Astrocyte of the spinal cord (primary cell): Measurements from ENCODE around the gene OR56A1.

Experiments used
- DNase-seq: peaks from one replicate; pipeline ENCODE4 v3.0.0; 2011; ENCODE audit warnings: low read depth, low spot score
- H3K4me3 ChIP-seq: 2 replicates; pipeline ENCODE4 v1.5.1; 2011; ENCODE audit warnings: low read depth, mild to moderate bottlenecking, low read length, moderate library complexity
- CTCF ChIP-seq: IDR thresholded peaks from 2 replicates; pipeline ENCODE4 v1.5.1; 2012; ENCODE audit warnings: low read depth, mild to moderate bottlenecking, low read length, inconsistent platforms
- in situ Hi-C: cut with HindIII; loops from 2 replicates; pipeline ENCODE4 v1.10.0; 2017; ENCODE audit warnings: low sequenced_read_pairs

Gene OR56A1

GRCh38 chr11:5994791-5995190 lies 35.8 kb downstream of the OR56A1 start:
- in situ Hi-C loops, result no loop called here
- no peak for TF ChIP-seq CTCF
- no peak overlapping the region for H3K4me3 ChIP-seq
- DNase-seq, result no peak

GRCh38 chr11:5992604-5993251 lies 37.8 kb downstream of the OR56A1 start:
- no peak for DNase-seq
- TF ChIP-seq CTCF, result peak; percentile 16
- no peak overlapping the region for H3K4me3 ChIP-seq
- in situ Hi-C loops, result no loop called here

GRCh38 chr11:5992150-5992549 lies 38.4 kb downstream of the OR56A1 start:
- no peak for TF ChIP-seq CTCF
- DNase-seq, result no peak
- in situ Hi-C loops, result no loop called here
- H3K4me3 ChIP-seq, result no peak overlapping the region

- in situ Hi-C loops, result no loop called here
- TF ChIP-seq CTCF, result no peak
- no peak for DNase-seq
- H3K4me3 ChIP-seq, result no peak overlapping the region
These were observed 41.4 kb downstream of the OR56A1 start for GRCh38 chr11:5989203-5989602.

- no peak for DNase-seq
- TF ChIP-seq CTCF, result no peak
- in situ Hi-C loops, result no loop called here
- H3K4me3 ChIP-seq, result no peak within 1 kb of the TSS
These were observed 43.7 kb downstream of the OR56A1 start, which contains the start of gene OR52L1 for GRCh38 chr11:5986885-5987284. Gene OR52L1, minus strand, starts transcription at chr11:5986985. Its CDS starts 55 bp downstream, at chr11:5986930.

- no peak for DNase-seq
- in situ Hi-C loops, result no loop called here
- TF ChIP-seq CTCF, result no peak
- no peak overlapping the region for H3K4me3 ChIP-seq
These were observed 47.1 kb downstream of the OR56A1 start for GRCh38 chr11:5983443-5983842.
